Neural cell (in vitro differentiated cells): ENCODE results near the gene NCOR1. TPM values are rescaled to one million over a fixed set of nuclear protein-coding genes. Genes with fewer than 3 reads are reported as not detected.

Experiments
- H2AFZ ChIP-seq: fragments of 200-600, 300-800 bp; sonication (generic), shearing (Covaris generic); 2 replicates; pipeline ENCODE4 v1.6.0; 2014; ENCODE audit warnings: low read depth, mild to moderate bottlenecking, antibody characterized with exemption, low read length, moderate library complexity
- H3F3A ChIP-seq: fragments of 200-600 bp; shearing (Covaris generic); 2 replicates; pipeline ENCODE4 v1.6.1; 2016; ENCODE audit warnings: mild to moderate bottlenecking, moderate library complexity, mixed read lengths, antibody characterized with exemption, low read length; ENCODE audit not compliant: insufficient read depth, poor library complexity, severe bottlenecking
- H3K27ac ChIP-seq: fragments of 200-600, 300-800 bp; sonication (generic), shearing (Covaris generic); 2 replicates; pipeline ENCODE4 v1.5.1; 2014; ENCODE audit warnings: mild to moderate bottlenecking, low read length, moderate library complexity
- H3K27me3 ChIP-seq: fragments of 300-800, 200-600 bp; sonication (generic), shearing (Covaris generic); 2 replicates; pipeline ENCODE4 v1.6.0; 2014; ENCODE audit warnings: mild to moderate bottlenecking, low read depth, low read length, moderate library complexity; ENCODE audit not compliant: insufficient read depth
- H3K36me3 ChIP-seq: fragments of 300-800, 200-600 bp; sonication (generic), shearing (Covaris generic); 2 replicates; pipeline ENCODE4 v1.5.1; 2014; ENCODE audit warnings: mild to moderate bottlenecking, antibody characterized with exemption, low read length, moderate library complexity; ENCODE audit not compliant: insufficient read depth
- H3K4me2 ChIP-seq: fragments of 300-800, 200-600 bp; sonication (generic), shearing (Covaris generic); 2 replicates; pipeline ENCODE4 v1.6.0; 2014; ENCODE audit warnings: mild to moderate bottlenecking, low read length
- H3K4me3 ChIP-seq: fragments of 300-800, 200-600 bp; sonication (generic), shearing (Covaris generic); 2 replicates; pipeline ENCODE4 v1.5.1; 2014; ENCODE audit warnings: mild to moderate bottlenecking, low read length, moderate library complexity
- H3K79me2 ChIP-seq: fragments of 200-600 bp; shearing (Covaris generic); replicated peaks from 2 replicates; pipeline ENCODE4 v1.6.0; 2014; ENCODE audit warnings: mild to moderate bottlenecking, low read length, moderate library complexity; ENCODE audit not compliant: insufficient read depth
- H3K9ac ChIP-seq: fragments of 300-800, 200-600 bp; sonication (generic), shearing (Covaris generic); 2 replicates; pipeline ENCODE4 v1.6.1; 2016; ENCODE audit warnings: mild to moderate bottlenecking, low read length, mixed read lengths
- H3K9me2 ChIP-seq: fragments of 200-600 bp; shearing (Covaris generic); 2 replicates; pipeline ENCODE4 v1.6.1; 2016; ENCODE audit warnings: mild to moderate bottlenecking, low read length, mixed read lengths; ENCODE audit not compliant: insufficient read depth
- H3K9me3 ChIP-seq: fragments of 200-600, 300-800 bp; sonication (generic), shearing (Covaris generic); 2 replicates; pipeline ENCODE4 v1.6.1; 2016; ENCODE audit warnings: mild to moderate bottlenecking, mixed run types, low read length, moderate library complexity, mixed read lengths
- H4K20me1 ChIP-seq: fragments of 200-600 bp; shearing (Covaris generic); 2 replicates; pipeline ENCODE4 v1.6.1; 2016; ENCODE audit warnings: mild to moderate bottlenecking, mixed run types; ENCODE audit not compliant: insufficient read depth
- CTCF ChIP-seq: fragments of 450-650 bp; IDR thresholded peaks from 2 replicates; pipeline ENCODE4 v1.5.1; 2014; ENCODE audit warnings: antibody characterized with exemption, mild to moderate bottlenecking, moderate library complexity; ENCODE audit not compliant: poor library complexity, severe bottlenecking
- EP300 ChIP-seq: fragments of 450-650 bp; conservative IDR thresholded peaks from 2 replicates; pipeline ENCODE4 v1.6.1; 2014; ENCODE audit warnings: antibody characterized with exemption, mild to moderate bottlenecking, moderate library complexity; ENCODE audit not compliant: poor library complexity, severe bottlenecking
- EZH2 ChIP-seq: fragments of 200-600, 300-800 bp; shearing (Covaris generic), sonication (generic); IDR thresholded peaks from 2 replicates; pipeline ENCODE4 v1.6.1; 2014; ENCODE audit warnings: antibody characterized with exemption, low read length, borderline replicate concordance, mild to moderate bottlenecking; ENCODE audit not compliant: insufficient read depth, poor library complexity, severe bottlenecking
- MXI1 ChIP-seq: fragments of 450-650 bp; conservative IDR thresholded peaks from 2 replicates; pipeline ENCODE4 v1.6.1; 2014; ENCODE audit warnings: antibody characterized with exemption, mild to moderate bottlenecking; ENCODE audit not compliant: poor library complexity, severe bottlenecking
- POLR2AphosphoS5 ChIP-seq: IDR thresholded peaks from 2 replicates; pipeline ENCODE4 v1.6.1; 2012
- RAD21 ChIP-seq: fragments of 450-650 bp; conservative IDR thresholded peaks from 2 replicates; pipeline ENCODE4 v1.6.1; 2014; ENCODE audit warnings: antibody characterized with exemption, mild to moderate bottlenecking, moderate library complexity
- SMC3 ChIP-seq: fragments of 450-650 bp; conservative IDR thresholded peaks from 2 replicates; pipeline ENCODE4 v1.6.1; 2014; ENCODE audit warnings: antibody characterized with exemption, mild to moderate bottlenecking, moderate library complexity; ENCODE audit not compliant: poor library complexity
- TAF1 ChIP-seq: IDR thresholded peaks from 2 replicates; pipeline ENCODE4 v1.6.1; 2012; ENCODE audit warnings: low read depth
- polyA plus RNA-seq: library from polyadenylated mRNA; depleted of rRNA; stranded (reverse); fragments of >200 nt; gene quantifications from 2 replicates; pipeline ENCODE4 v1.2.3, GENCODE V29; 2014
- TF ChIP-seq, protein P1 (sequence below): IDR thresholded peaks from 2 replicates; pipeline ENCODE4 v1.6.1; 2012; ENCODE audit warnings: borderline replicate concordance

NCOR1 gene
- polyA plus RNA-seq, 1 donor from 2014 or later = 26.9 TPM

- Histone ChIP-seq H3K27me3 (no peaks in the 10 kb centered on the region), H3K79me2 (no peaks in the 10 kb centered on the region), H3K4me3 (no peak overlapping the region), H2AFZ (no peak overlapping the region), H3K4me2 (no peak overlapping the region), H3K36me3 (peaks cover 13% of the 10 kb centered on the region), H3K9me2 (no peaks in the 10 kb centered on the region), H4K20me1 (no peaks in the 10 kb centered on the region), H3K9ac (no peak overlapping the region), H3F3A (no peaks in the 10 kb centered on the region), H3K9me3 (no peaks in the 10 kb centered on the region), H3K27ac (no peak overlapping the region)
- no peak for TF ChIP-seq MXI1
- no peak for TF ChIP-seq TAF1
- TF ChIP-seq RAD21 = no peak
- no peak for TF ChIP-seq POLR2AphosphoS5
- TF ChIP-seq EP300 = no peak
- TF ChIP-seq, protein P1, sequence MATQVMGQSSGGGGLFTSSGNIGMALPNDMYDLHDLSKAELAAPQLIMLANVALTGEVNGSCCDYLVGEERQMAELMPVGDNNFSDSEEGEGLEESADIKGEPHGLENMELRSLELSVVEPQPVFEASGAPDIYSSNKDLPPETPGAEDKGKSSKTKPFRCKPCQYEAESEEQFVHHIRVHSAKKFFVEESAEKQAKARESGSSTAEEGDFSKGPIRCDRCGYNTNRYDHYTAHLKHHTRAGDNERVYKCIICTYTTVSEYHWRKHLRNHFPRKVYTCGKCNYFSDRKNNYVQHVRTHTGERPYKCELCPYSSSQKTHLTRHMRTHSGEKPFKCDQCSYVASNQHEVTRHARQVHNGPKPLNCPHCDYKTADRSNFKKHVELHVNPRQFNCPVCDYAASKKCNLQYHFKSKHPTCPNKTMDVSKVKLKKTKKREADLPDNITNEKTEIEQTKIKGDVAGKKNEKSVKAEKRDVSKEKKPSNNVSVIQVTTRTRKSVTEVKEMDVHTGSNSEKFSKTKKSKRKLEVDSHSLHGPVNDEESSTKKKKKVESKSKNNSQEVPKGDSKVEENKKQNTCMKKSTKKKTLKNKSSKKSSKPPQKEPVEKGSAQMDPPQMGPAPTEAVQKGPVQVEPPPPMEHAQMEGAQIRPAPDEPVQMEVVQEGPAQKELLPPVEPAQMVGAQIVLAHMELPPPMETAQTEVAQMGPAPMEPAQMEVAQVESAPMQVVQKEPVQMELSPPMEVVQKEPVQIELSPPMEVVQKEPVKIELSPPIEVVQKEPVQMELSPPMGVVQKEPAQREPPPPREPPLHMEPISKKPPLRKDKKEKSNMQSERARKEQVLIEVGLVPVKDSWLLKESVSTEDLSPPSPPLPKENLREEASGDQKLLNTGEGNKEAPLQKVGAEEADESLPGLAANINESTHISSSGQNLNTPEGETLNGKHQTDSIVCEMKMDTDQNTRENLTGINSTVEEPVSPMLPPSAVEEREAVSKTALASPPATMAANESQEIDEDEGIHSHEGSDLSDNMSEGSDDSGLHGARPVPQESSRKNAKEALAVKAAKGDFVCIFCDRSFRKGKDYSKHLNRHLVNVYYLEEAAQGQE = no peak
- TF ChIP-seq SMC3 = no peak
Observed at GRCh38 chr17:16025202-16025601, 190.1 kb downstream of the NCOR1 start.

DNA sequence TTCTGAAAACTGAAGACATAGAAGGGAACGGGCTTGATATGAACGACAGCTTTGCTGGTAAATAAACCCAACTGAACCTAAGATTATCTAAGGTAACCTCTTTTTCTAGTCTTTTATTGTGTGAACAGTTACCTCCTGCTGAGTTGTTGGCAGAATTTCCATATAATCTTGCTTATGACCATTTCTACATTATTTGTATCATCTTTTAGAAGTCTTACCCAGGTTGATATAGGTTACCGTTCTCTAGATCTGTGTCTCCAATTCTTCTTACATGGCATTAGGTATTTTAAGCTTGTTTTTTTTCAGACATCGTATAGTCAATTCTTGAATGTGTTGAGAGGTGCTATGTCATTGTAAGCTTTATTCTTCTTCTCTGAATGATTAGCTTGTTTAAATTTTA lies 191.5 kb downstream of the NCOR1 start:
- Histone ChIP-seq H3K9me3 (no peaks in the 10 kb centered on the region), H3K4me3 (no peak overlapping the region), H3K9me2 (no peaks in the 10 kb centered on the region), H3F3A (no peaks in the 10 kb centered on the region), H3K27me3 (no peaks in the 10 kb centered on the region), H4K20me1 (no peaks in the 10 kb centered on the region), H3K4me2 (no peak overlapping the region), H3K79me2 (no peaks in the 10 kb centered on the region), H3K27ac (no peak overlapping the region), H2AFZ (no peak overlapping the region), H3K36me3 (peaks cover 13% of the 10 kb centered on the region), H3K9ac (no peak overlapping the region)
- TF ChIP-seq MXI1 = no peak
- TF ChIP-seq, protein P1 = no peak
- no peak for TF ChIP-seq POLR2AphosphoS5
- no peak for TF ChIP-seq EZH2
- no peak for TF ChIP-seq SMC3
- TF ChIP-seq EP300 = no peak
- no peak for TF ChIP-seq CTCF
- no peak for TF ChIP-seq TAF1
- TF ChIP-seq RAD21 = no peak
